Frontal cortex (tissue), 4 donors: Measurements from ENCODE around the gene HSPB3. TPM values are rescaled to one million over a fixed set of nuclear protein-coding genes. Genes with fewer than 3 reads are reported as not detected.
"Not testable (repeated sequence)": the region's sequence is repeated elsewhere in the genome, so short reads cannot be mapped to it uniquely, and the experiment has no call there.

Experiments used
- DNase-seq, 2 donors: peaks; one replicate each; pipeline ENCODE4 v3.0.0; 2012; ENCODE audit warnings: low spot score in 2 of 2
- FAIRE-seq: peaks from 2 replicates; lab custom pipeline; 2012; peaks lifted over from hg19 to GRCh38; lab: Jason Lieb, UNC
- total RNA-seq: library from RNA; depleted of rRNA; stranded (reverse); fragments of >200 nt; gene quantifications from one replicate; pipeline ENCODE4 v1.2.3, GENCODE V29; 2014
- donor health status: control.
- donor health status: control.
- donor health status: control.

HSPB3 gene
- total RNA-seq, 1 donor from 2014 or later, result 6.9 TPM

DNA sequence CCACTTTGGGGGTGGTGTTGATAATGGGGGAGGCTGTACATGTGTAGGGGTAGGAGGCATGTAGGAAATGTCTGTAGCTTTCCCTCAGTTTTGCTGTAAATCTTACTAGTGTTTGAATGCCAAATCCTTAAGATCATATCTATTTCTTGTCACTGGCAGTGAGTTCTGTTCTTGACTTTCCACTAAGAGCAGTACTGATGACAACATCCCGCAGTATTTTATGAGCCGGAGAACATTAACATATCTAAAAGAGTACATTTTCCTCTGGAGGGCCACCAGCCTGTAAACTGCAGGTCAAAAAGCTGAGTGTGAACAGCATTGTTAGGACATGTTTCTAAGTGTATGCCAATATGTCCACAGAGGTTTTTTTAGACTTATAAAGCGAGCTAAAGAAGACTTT lies 2.5 kb upstream of the HSPB3 start:
- DNase-seq (no peak), FAIRE-seq (no peak)

GRCh38 chr5:54454602-54455001 lies 897 bp upstream of the HSPB3 start:
- FAIRE-seq, result no peak
- no peak for DNase-seq

- FAIRE-seq (no peak), DNase-seq (no peak)
These were observed 1.8 kb downstream of the HSPB3 start for GRCh38 chr5:54457094-54457862.

- DNase-seq (no peak), FAIRE-seq (no peak)
These were observed 2.7 kb downstream of the HSPB3 start for GRCh38 chr5:54458221-54458620.

- FAIRE-seq (no peak), DNase-seq (no peak)
These were observed 4.9 kb downstream of the HSPB3 start for GRCh38 chr5:54460181-54460919.

- FAIRE-seq (no peak), DNase-seq (no peak)
These were observed 6.8 kb downstream of the HSPB3 start for GRCh38 chr5:54462281-54462680.

DNA sequence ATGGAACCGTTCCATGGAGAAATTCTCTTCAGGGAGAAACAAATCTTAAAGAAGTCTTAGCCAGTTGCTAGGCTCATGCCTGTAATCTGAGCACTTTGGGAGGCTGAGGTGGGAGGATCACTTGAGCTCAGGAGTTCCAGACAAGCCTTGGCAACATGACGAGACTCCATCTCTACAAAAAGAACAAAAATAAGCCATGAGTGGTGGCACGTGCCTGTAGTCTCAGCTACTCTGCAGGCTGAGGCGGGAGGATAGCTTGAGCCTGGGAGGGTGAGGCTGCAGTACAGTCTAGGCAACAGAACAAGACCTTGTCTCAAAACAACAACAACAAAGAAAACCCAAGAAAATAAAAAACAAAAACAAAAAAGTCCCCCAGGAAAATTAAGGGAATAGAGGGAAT lies 8.2 kb downstream of the HSPB3 start:
- FAIRE-seq, result no peak
- DNase-seq, result no peak

DNA sequence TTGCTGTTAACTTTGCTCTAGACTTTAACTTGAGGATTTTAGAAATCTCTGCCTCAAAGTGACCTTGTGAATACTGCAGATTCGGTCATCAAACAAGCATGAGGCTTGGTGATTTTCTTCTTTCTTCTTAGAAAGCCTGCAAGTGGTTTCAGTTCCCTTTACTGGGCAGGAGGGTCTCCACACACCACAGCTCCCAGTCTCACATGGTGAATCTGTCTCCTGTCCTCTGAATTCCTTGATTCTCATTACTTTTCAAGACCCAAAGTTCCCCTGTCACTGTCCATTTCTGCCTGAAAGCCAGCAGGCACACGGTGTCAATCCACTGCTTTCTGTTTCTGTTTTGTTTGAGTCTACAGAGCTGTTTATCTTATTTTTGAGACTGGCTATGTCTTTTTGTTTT lies 14.1 kb downstream of the HSPB3 start:
- FAIRE-seq (no peak), DNase-seq (no peak)

DNA sequence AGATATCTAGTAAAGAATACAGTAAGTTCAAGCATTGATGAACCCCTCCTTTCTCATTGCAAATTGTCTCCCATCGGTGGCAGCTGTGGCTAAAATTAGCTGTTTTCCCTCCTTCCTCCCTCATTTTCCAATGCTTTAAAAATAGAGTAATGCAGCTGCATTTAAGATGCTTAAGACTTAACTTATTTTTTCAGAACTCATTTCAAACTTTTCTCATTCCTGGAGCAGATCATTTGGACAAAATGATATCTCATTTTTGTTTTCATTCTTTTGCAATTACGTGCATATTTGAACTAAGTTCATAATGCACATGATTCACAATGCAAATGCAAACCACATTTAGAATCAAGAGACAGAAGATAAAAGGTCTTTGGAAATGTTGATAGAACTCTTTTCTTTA lies 14.6 kb downstream of the HSPB3 start:
- no peak for FAIRE-seq
- no peak for DNase-seq

GRCh38 chr5:54470677-54471076 lies 15.2 kb downstream of the HSPB3 start:
- DNase-seq (no peak), FAIRE-seq (no peak)

GRCh38 chr5:54471398-54471797 lies 15.9 kb downstream of the HSPB3 start:
- DNase-seq, result no peak
- FAIRE-seq, result no peak

DNA sequence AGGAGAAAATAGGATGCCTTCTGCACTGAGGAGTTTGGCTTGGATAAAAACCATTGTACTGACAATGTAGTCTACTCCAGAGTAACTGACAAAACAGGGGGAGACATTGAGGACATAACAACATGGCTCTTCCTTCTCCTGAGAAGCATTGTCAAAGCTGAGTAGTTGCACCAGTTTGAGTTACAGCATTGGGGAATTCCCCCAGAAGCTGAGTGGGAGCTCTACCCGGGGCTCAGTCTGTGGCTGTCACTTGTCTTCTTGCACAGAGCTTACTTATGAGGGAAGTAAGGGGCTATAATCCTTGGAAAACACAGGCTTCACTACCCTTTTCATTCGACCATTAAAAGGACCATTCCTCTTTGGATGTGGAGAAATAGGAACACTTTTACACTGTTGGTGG lies 21.2 kb downstream of the HSPB3 start:
- DNase-seq (no peak), FAIRE-seq (no peak)

- FAIRE-seq (no peak), DNase-seq (no peak)
These were observed 22.5 kb downstream of the HSPB3 start for GRCh38 chr5:54477941-54478478.

- FAIRE-seq (no peak), DNase-seq (no peak)
These were observed 24.8 kb downstream of the HSPB3 start for GRCh38 chr5:54480296-54480695.

- FAIRE-seq (no peak), DNase-seq (no peak)
These were observed 28.9 kb downstream of the HSPB3 start for GRCh38 chr5:54484219-54484894.

- FAIRE-seq, DNase-seq: not testable (repeated sequence)
These were observed 30.2 kb downstream of the HSPB3 start for GRCh38 chr5:54485659-54486058.

DNA sequence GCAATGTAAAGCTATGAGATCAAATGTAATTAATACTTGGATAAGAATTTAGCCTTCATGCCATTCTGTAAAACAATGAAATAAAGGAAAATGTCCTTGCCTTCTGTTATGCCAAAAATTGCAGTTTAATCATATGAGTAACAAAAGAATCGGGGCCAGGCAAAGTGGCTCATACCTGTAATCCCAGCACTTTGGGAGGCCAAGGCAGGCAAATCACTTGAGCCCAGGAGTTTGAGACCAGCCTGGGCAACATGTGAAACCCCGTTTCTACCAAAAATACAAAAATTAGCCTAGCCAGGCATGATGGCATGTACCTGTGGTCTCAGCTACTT lies 34.1 kb downstream of the HSPB3 start:
- not testable (repeated sequence) for FAIRE-seq

DNA sequence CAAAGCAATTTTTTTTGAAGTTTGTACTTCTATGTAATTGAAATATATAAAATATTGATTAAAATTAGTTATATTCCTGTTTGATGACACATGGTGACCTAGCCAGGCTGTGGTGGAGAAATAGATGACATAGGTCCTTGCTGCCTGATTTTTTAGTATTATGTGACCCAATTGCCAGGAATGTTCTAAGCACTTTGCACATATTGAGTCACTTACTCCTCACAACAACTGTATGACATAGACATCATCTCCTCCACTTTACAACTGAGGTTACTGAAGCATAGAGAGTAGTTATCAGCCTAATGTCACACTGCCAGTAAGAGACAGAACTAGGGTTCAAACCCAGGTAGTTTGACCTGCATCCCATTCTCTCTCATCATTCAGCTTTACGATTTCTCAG lies 35.8 kb downstream of the HSPB3 start:
- DNase-seq, result no peak
- FAIRE-seq, result no peak

More for the DNA sequence above, 34.1 kb downstream of the HSPB3 start:
- not testable (repeated sequence) for DNase-seq

DNA sequence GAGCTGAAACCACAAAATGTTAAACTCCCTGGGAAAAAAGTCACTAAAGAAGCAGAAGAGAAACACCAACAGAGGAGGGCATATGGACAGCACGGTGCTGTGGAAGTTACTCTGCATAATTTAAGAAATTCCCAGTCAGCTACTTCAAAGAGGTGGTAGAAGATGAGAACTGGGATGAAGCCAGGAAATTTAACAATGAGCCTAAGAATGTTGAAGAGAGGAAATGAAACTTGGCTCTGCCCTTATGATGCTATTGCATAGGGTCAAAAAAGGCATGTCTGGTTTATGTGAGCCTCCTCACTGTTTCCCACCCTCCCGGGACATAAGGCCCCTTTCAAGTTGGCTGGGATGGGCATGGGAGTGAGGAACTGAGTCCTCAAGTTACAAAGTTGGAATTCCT lies 36.7 kb downstream of the HSPB3 start:
- FAIRE-seq (no peak), DNase-seq (no peak)

DNA sequence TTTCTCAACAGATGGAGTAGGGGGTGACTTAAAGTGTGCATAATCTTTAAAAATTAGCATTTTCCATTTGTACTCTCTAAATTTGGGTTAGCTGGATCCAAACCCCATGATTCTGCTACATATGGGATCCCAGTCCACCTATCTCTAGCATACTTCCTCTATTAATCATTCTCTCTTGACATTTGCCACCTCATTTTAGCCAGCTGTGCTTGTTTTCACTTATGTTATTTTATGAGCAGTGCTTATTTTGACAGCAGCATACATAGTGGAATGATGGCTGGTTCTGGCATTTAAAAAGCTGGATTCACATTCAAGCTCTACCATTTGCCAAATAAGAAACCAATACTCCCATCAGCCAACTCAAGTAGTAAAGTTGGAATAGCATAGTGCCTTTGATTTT lies 39.5 kb downstream of the HSPB3 start:
- no peak for FAIRE-seq

More for the DNA sequence above, 39.5 kb downstream of the HSPB3 start:
- DNase-seq, result no peak
